Gastrocnemius medialis (tissue), 4 donors: ENCODE results near the gene TRHDE.

Experiments used
- CTCF ChIP-seq, 5 experiments: fragments of 450-650 bp in 3 of 5; fragments of 200-600 bp in 2 of 5; sonication (generic) in 2 of 5; IDR thresholded peaks in 4 of 5; conservative IDR thresholded peaks in 1 of 5; 1 replicate in 4 of 5; 2 replicates in 1 of 5; pipeline ENCODE4 v1.5.1; 2016 to 2019; ENCODE audit warnings: antibody characterized with exemption in 5 of 5, mild to moderate bottlenecking in 3 of 5, moderate library complexity in 3 of 5
- POLR2A ChIP-seq, 2 donors: fragments of 450-650 bp; IDR thresholded peaks; one replicate each; pipeline ENCODE4 v1.6.1; 2017; ENCODE audit warnings: antibody characterized with exemption in 2 of 2, mild to moderate bottlenecking in 2 of 2, moderate library complexity in 2 of 2

- TF ChIP-seq CTCF (IDR thresholded peaks at IDR 0.05 in 4 of 5, conservative IDR thresholded peaks at IDR 0.05 in 1 of 5) (no peak), POLR2A (IDR thresholded peaks at IDR 0.05) (no peak)
Measured at GRCh38 chr12:72337946-72338345, 65.8 kb downstream of the TRHDE start.
